Measurements from ENCODE around the gene ARMH2. TPM values are rescaled to one million over a fixed set of nuclear protein-coding genes. Genes with fewer than 3 reads are reported as not detected.
A peak's percentile ranks its signal among the peaks of the same experiment; 100 is the strongest.

Gene ARMH2
- total and polyA plus RNA-seq, 10 of the 15 experiments (the other 5 are each of a cell fraction or from before 2014, with no cell fraction given), result 0.18 to 0.46 TPM; not detected in 8

DNA sequence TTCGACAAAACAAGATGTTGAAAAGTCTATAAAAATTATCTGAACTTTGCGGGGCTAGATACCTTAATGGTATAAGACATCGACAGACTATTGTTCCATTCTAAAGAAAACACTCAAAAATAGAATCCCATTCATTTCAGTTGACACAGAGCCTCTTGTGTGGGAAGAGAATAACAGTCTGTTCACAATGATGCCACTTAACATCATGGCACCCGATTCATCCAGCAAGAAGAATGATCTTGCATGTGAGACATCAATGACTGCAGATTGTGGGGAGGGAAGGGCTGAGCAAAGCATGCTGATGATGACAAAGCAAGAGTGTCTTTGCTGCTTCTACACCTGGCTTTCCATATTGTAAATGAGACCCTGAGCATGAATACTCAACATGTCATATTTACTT lies 49.7 kb upstream of the ARMH2 start:
- Histone ChIP-seq H3K27me3 (replicated peaks in 1 of 2; ENCODE audit: control insufficient read depth in 2 of 2, insufficient read depth in 2 of 2, low read length in 1 of 2) (no peaks in the 10 kb centered on the region), H3K79me2 (ENCODE audit: control insufficient read depth, insufficient read depth, low read length) (no peaks in the 10 kb centered on the region), H4K20me1 (ENCODE audit: control insufficient read depth, insufficient read depth) (no peaks in the 10 kb centered on the region), H3K4me1 (ENCODE audit: control insufficient read depth, insufficient read depth, low read length) (no peaks in the 10 kb centered on the region), H3K4me3 (no peak overlapping the region), H3K9ac (ENCODE audit: control insufficient read depth, insufficient read depth, low read length) (no peak overlapping the region), H3K27ac (ENCODE audit: control insufficient read depth, insufficient read depth) (no peak overlapping the region), H3K36me3 (ENCODE audit: control insufficient read depth in 2 of 2, insufficient read depth in 2 of 2, low read length in 1 of 2) (peaks cover 6 to 17% of the 10 kb centered on the region in 2 experiments), H2AFZ (ENCODE audit: control insufficient read depth, low read depth, low read length) (no peak overlapping the region), H3K4me2 (ENCODE audit: control insufficient read depth, insufficient read depth) (no peak overlapping the region), H3K9me3 (replicated peaks; ENCODE audit: control insufficient read depth, insufficient read depth, low read length) (no peaks in the 10 kb centered on the region)
- intact Hi-C loops (cut with micrococcal nuclease; ENCODE audit: unreplicated experiment) (no loop called here), in situ Hi-C loops (cut with MboI) (no loop called here)
- FAIRE-seq (no peak), DNase-seq (ENCODE audit: low read depth, low spot score) (no peak), ATAC-seq (no peak)
- TF ChIP-seq NFIC (IDR thresholded peaks at IDR 0.05; ENCODE audit: low read depth, low read length) (no peak), ATF2 (IDR thresholded peaks at IDR 0.05; ENCODE audit: low read length) (no peak), MYC (IDR thresholded peaks at IDR 0.05; ENCODE audit: insufficient read depth, insufficient read length, insufficient replicate concordance, low read length, severe bottlenecking) (no peak), WRNIP1 (IDR thresholded peaks at IDR 0.05; ENCODE audit: borderline replicate concordance, low read depth, low read length) (no peak), RAD21 (IDR thresholded peaks at IDR 0.05; ENCODE audit: insufficient read depth, low read depth, low read length) (no peak), EZH2 (IDR thresholded peaks at IDR 0.05; ENCODE audit: borderline replicate concordance, control insufficient read depth, low read depth, low read length) (no peak), STAT1 (conservative IDR thresholded peaks at IDR 0.05) (no peak), ASH2L (IDR thresholded peaks at IDR 0.05; ENCODE audit: borderline replicate concordance, low read depth) (no peak), JUND (IDR thresholded peaks at IDR 0.05; ENCODE audit: low read depth, low read length) (no peak), PAX8 (IDR thresholded peaks at IDR 0.05) (no peak), USF2 (IDR thresholded peaks at IDR 0.05; ENCODE audit: borderline replicate concordance, low read depth, low read length) (no peak)
- TF ChIP-seq, protein P1, sequence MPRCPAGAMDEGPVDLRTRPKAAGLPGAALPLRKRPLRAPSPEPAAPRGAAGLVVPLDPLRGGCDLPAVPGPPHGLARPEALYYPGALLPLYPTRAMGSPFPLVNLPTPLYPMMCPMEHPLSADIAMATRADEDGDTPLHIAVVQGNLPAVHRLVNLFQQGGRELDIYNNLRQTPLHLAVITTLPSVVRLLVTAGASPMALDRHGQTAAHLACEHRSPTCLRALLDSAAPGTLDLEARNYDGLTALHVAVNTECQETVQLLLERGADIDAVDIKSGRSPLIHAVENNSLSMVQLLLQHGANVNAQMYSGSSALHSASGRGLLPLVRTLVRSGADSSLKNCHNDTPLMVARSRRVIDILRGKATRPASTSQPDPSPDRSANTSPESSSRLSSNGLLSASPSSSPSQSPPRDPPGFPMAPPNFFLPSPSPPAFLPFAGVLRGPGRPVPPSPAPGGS (IDR thresholded peaks at IDR 0.05; ENCODE audit: borderline replicate concordance, insufficient read depth, low read depth, low read length, poor library complexity, severe bottlenecking), result no peak
- TF ChIP-seq, protein P2, sequence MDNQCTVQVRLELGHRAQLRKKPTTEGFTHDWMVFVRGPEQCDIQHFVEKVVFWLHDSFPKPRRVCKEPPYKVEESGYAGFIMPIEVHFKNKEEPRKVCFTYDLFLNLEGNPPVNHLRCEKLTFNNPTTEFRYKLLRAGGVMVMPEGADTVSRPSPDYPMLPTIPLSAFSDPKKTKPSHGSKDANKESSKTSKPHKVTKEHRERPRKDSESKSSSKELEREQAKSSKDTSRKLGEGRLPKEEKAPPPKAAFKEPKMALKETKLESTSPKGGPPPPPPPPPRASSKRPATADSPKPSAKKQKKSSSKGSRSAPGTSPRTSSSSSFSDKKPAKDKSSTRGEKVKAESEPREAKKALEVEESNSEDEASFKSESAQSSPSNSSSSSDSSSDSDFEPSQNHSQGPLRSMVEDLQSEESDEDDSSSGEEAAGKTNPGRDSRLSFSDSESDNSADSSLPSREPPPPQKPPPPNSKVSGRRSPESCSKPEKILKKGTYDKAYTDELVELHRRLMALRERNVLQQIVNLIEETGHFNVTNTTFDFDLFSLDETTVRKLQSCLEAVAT (IDR thresholded peaks at IDR 0.05), result no peak
- ChIA-PET CTCF (interaction anchor here (3.8 to 13.6 kb wide), 2 partner anchors 143 to 172 kb away, joined by 16 to 314 read pairs; no protein-coding TSS in a partner anchor), POLR2A (interaction anchor here (1.5 kb wide), 1 partner anchor 14 kb away, joined by 3 read pairs; no protein-coding TSS in a partner anchor), SMC1A (ENCODE audit: uncharacterized antibody, unreplicated experiment) (interaction anchor here (3.9 kb wide), 1 partner anchor 169 kb away, joined by 16 read pairs; no protein-coding TSS in a partner anchor), RAD21 (ENCODE audit: unreplicated experiment) (interaction anchor here (1.3 kb wide), 1 partner anchor 159 kb away, joined by 3 read pairs; no protein-coding TSS in a partner anchor)
- TSS peak; percentile 7 for BruUV-seq (replicated peaks)
- 96% methylated on average over 4 of the region's 4 CpGs for WGBS (ENCODE audit: insufficient coverage, insufficient replicate concordance, low lambda C conversion rate, missing lambda C conversion rate)

Measured in GM12878 (cell line).